GM12875 (cell line): ENCODE data around the gene ARPP21.

Experiments used
- H3K4me3 ChIP-seq: one replicate; pipeline ENCODE4 v1.5.1; 2011; ENCODE audit warnings: low read depth, low read length, control low read depth
- TF ChIP-seq, protein P1 (sequence below): IDR thresholded peaks from 2 replicates; pipeline ENCODE4 v1.5.1; 2011; ENCODE audit warnings: low read depth, mild to moderate bottlenecking, control low read depth, inconsistent platforms, low read length, moderate library complexity, borderline replicate concordance; ENCODE audit not compliant: insufficient read depth

Gene ARPP21

DNA sequence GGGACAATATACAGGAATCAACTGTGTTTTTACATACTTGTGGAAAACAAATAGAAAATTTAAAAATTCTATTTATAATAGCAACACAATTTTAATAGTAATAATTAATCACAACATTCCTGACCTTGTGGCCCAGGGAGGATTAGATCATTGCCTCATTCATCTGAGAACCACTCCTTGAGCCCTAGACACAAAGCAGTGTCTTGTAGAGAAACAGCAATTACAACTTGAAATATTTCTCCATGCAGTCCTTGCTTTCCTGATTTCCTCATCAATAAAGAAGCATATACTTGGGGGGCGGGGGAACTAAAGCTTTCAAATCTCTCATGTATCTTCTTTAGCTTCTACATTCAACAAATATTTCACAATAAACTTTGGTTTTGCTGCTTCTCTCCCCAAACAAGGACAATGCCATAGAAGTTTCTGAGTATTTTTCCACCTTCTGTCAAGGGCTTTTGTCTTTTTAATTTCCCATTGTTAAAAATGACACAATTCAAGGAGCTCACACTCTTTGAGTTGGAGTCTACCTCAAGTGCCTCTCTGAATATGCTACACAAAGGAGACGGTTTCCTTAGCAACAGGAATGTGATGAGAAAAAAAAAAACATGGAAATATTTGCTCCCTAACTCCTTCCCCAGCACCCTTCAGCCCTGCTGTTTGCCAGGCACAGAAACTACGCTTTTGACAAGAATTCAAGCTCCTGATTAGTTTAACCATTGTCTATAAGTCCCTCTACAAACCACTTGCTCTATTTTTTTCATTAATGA, 118.8 kb downstream of the ARPP21 start:
- TF ChIP-seq, protein P1, sequence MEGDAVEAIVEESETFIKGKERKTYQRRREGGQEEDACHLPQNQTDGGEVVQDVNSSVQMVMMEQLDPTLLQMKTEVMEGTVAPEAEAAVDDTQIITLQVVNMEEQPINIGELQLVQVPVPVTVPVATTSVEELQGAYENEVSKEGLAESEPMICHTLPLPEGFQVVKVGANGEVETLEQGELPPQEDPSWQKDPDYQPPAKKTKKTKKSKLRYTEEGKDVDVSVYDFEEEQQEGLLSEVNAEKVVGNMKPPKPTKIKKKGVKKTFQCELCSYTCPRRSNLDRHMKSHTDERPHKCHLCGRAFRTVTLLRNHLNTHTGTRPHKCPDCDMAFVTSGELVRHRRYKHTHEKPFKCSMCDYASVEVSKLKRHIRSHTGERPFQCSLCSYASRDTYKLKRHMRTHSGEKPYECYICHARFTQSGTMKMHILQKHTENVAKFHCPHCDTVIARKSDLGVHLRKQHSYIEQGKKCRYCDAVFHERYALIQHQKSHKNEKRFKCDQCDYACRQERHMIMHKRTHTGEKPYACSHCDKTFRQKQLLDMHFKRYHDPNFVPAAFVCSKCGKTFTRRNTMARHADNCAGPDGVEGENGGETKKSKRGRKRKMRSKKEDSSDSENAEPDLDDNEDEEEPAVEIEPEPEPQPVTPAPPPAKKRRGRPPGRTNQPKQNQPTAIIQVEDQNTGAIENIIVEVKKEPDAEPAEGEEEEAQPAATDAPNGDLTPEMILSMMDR, result no peak
- no peak overlapping the region for H3K4me3 ChIP-seq

DNA sequence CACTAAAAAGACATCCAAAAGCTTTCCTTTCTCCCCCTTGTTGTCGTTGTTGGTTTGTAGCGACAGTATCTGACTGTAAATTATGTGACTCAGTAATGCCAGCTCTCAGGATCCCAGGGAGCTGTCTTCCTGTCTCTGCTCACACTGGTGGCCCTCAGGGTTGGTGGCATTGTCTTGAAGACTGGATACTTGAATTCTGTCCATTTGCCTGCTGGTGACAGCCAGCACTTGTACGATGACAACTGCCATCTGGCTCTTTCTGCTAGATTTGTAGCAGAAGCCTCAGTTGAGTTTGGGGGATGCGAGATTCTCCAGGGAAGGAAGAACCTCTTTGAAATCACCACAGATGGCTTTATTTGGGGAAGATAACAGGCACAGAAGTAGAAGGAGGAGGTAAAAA, 120.8 kb downstream of the ARPP21 start:
- TF ChIP-seq, protein P1, result no peak
- H3K4me3 ChIP-seq, result no peak overlapping the region

DNA sequence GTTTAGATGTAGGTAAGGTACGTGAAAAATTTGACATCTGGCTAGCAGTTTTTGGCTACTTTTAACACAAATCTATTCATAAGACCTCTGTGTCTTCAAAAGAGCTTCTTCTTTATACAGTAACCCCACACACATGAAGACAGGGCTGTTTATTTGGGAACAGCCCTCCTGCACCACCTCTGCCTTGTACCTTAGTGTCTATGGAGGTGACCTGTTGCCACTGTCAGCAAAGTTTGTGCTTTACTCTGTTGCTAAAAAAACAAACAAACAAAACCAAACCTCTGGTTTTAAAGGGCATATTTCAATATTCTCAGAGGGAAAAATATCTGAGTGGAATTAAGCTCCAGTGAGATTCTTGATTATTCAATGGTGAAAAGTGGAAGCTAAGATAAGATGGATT, 122.0 kb downstream of the ARPP21 start:
- H3K4me3 ChIP-seq, result no peak overlapping the region
- TF ChIP-seq, protein P1, result no peak

DNA sequence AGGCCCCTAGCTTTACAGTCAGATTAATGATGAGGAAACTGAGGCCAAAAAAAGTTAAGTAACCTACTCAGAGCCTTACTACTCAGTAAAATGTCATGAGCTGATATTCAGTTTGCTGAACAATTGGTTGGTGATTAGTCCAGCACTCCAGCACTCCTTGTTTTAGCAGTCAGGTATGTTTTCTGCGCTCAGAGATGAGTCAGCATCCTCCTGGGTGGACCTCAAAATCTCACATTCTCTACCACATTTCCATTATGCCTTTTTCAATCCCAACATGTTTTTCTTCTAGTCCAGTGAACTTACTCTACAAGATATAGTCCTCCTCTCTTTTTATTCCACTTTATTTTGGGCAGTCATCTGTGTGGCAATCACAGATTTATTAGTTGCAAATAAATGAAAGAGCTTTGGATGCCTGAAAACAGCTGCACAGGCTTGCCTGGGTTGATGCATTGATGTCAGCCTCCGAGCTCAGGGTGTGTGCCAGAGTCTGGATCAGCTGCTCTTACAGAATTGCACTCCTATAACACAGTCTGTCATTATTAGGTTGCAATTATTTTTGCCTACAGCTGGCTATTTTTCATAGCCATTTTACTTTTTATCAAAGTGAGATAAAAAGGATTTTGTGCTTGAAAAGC, 133.2 kb downstream of the ARPP21 start:
- TF ChIP-seq, protein P1, result no peak
- no peak overlapping the region for H3K4me3 ChIP-seq

DNA sequence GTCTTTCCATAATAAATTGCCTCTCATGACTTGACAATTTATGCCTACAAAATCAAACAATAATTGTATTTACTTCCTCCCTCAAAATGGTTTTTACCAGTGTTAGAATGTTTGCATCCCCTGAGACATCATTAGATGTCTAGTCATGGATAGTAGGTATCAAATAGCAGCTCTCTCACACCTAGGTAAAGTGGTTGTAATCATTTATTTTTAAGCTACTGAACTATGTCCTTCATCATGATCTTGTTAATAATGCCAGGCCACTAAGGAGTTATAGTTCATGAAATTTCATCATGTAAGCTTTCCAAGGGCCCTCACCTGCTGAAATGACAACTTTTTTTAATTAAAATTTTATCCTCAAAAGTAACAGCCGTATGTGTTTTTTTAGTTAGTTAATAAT, 134.1 kb downstream of the ARPP21 start:
- no peak overlapping the region for H3K4me3 ChIP-seq
- TF ChIP-seq, protein P1, result no peak

DNA sequence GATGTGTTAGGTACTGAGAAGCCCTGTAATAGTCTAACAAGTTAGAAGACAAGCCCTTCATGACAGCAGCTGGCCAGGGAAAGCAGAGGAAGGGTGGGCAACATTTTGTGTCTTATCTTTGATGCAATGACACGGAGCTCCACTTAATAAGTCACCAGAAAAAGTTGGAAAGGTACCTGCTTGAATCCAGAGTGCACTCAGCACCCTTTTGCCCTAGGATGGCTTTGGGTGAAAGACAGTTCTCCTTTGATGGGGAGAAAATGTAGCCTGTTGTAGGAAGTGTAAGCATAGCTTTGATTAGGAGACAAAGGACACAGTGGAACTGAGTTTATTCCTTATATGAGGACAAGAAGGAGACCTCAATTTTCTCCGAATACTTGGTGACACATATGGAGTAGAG, 137.0 kb downstream of the ARPP21 start:
- TF ChIP-seq, protein P1, result no peak
- H3K4me3 ChIP-seq, result no peak overlapping the region

DNA sequence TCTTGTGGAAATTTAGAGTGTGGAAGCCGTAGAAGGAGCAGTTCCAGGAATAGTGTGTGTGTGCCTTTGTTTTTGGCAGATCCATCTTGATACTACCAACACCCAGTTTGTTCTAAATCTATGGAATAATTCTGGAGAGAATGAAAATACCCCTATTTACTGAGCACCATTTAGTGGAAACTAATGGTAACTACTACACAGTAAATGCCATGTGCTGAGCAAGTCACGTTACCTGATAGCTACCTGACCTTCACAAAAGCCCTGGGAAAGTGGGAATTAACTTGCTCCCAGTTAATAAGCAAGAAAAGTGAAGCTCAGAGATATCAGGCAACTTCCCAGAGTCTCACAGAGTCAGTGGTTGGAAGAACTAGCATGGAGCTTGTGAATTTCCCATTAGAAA, 137.7 kb downstream of the ARPP21 start:
- TF ChIP-seq, protein P1, result no peak

More for the DNA sequence above, 137.7 kb downstream of the ARPP21 start:
- no peak overlapping the region for H3K4me3 ChIP-seq
